Suprapubic skin (tissue), 4 donors: ENCODE results near the gene ANKRD17. TPM values are rescaled to one million over a fixed set of nuclear protein-coding genes. Genes with fewer than 3 reads are reported as not detected.

Experiments used
- DNase-seq, 2 donors: peaks; one replicate each; pipeline ENCODE4 v3.0.0-alpha.2; 2019; ENCODE audit warnings: low spot score in 2 of 2
- H3K27ac ChIP-seq: fragments of 200-600 bp; sonication (generic); one replicate; pipeline ENCODE4 v1.5.1; 2019
- H3K27me3 ChIP-seq: fragments of 200-600 bp; sonication (generic); one replicate; pipeline ENCODE4 v1.5.1; 2019
- H3K36me3 ChIP-seq: fragments of 200-600 bp; sonication (generic); one replicate; pipeline ENCODE4 v1.5.1; 2019
- H3K4me1 ChIP-seq: fragments of 200-600 bp; sonication (generic); one replicate; pipeline ENCODE4 v1.5.1; 2019
- H3K4me3 ChIP-seq: fragments of 200-600 bp; sonication (generic); one replicate; pipeline ENCODE4 v1.5.1; 2019; ENCODE audit warnings: mild to moderate bottlenecking
- H3K9me3 ChIP-seq: fragments of 200-600 bp; sonication (generic); one replicate; pipeline ENCODE4 v1.5.1; 2019
- EP300 ChIP-seq: sonication (generic); formaldehyde crosslinking; IDR thresholded peaks from one replicate; pipeline ENCODE4 v1.6.1; 2017; ENCODE audit warnings: antibody characterized with exemption
- POLR2A ChIP-seq, 2 donors: fragments of 450-650 bp; IDR thresholded peaks; one replicate each; pipeline ENCODE4 v1.6.1; 2017; ENCODE audit warnings: antibody characterized with exemption in 2 of 2, mild to moderate bottlenecking in 2 of 2, moderate library complexity in 2 of 2
- POLR2AphosphoS5 ChIP-seq, 3 donors: sonication (generic); formaldehyde crosslinking; IDR thresholded peaks; one replicate each; pipeline ENCODE4 v1.6.1; 2017; ENCODE audit warnings: antibody characterized with exemption in 3 of 3
- WGBS: methylation state at CpG from one replicate; pipeline ENCODE4 v1.1.5; 2018; 5-methylcytosine and 5-hydroxymethylcytosine counted together
- total RNA-seq, 4 donors: library from RNA; depleted of rRNA; stranded (reverse); fragments of >200 nt; gene quantifications; one replicate each; pipeline ENCODE4 v1.1.0, GENCODE V29; 2016
- TF ChIP-seq, protein P1 (sequence below), 2 donors: fragments of 200-600 bp in 1 of 2; fragments of 450-650 bp in 1 of 2; sonication (generic) in 1 of 2; IDR thresholded peaks; one replicate each; pipeline ENCODE4 v1.5.1; 2016 to 2019; ENCODE audit warnings: antibody characterized with exemption in 2 of 2, mild to moderate bottlenecking in 1 of 2, moderate library complexity in 1 of 2

ANKRD17 gene
- total RNA-seq, 4 donors from 2014 or later, result 68.2 to 80.2 (median 71.1) TPM

DNA sequence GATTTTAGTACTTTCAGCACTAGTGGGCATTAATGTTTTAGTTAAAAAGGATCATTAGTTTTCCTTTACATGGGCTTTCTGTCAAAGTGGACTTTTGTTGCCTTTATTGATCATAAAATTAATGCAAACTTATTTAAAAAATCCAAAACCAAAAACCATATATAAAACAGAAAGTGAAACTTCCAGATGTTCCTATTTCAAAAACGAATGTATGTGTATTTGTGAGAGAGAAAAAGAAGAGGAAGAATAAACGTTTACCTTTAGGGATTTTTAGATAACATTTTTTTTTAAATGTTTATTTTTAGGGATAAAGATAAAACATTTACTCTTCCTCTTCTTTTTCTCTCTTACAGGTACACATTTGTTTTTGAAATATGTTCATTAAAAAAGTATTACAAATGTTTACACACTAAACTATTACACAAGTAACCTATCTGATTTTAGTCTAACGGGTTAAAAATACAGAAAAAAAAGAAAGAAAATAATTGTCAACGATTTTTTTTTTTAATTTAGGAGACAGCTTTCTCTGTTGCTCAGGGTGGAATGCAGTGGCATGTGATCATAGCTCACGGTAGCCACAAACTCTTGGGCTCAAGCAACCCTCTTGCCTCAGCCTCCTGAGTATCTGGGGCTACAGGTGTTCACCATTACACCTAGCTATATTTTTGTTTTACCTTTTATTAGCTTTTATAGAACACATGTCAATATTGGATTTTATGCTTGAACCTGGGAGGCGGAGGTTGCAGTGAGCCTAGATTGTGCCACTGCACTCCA, 172.3 kb downstream of the ANKRD17 start:
- Histone ChIP-seq H3K4me1 (peaks cover 2% of the 10 kb centered on the region), H3K27me3 (no peaks in the 10 kb centered on the region), H3K4me3 (no peak overlapping the region), H3K9me3 (no peaks in the 10 kb centered on the region), H3K27ac (no peak overlapping the region), H3K36me3 (peaks cover 46% of the 10 kb centered on the region)
- no peak for DNase-seq
- TF ChIP-seq EP300, result no peak
- TF ChIP-seq POLR2AphosphoS5 (IDR thresholded peaks at IDR 0.05), result no peak
- TF ChIP-seq, protein P1, sequence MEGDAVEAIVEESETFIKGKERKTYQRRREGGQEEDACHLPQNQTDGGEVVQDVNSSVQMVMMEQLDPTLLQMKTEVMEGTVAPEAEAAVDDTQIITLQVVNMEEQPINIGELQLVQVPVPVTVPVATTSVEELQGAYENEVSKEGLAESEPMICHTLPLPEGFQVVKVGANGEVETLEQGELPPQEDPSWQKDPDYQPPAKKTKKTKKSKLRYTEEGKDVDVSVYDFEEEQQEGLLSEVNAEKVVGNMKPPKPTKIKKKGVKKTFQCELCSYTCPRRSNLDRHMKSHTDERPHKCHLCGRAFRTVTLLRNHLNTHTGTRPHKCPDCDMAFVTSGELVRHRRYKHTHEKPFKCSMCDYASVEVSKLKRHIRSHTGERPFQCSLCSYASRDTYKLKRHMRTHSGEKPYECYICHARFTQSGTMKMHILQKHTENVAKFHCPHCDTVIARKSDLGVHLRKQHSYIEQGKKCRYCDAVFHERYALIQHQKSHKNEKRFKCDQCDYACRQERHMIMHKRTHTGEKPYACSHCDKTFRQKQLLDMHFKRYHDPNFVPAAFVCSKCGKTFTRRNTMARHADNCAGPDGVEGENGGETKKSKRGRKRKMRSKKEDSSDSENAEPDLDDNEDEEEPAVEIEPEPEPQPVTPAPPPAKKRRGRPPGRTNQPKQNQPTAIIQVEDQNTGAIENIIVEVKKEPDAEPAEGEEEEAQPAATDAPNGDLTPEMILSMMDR (IDR thresholded peaks at IDR 0.05), result no peak
- no peak for TF ChIP-seq POLR2A (IDR thresholded peaks at IDR 0.05)
- WGBS, result 52% methylated on average over 6 of the region's 6 CpGs

GRCh38 chr4:73080789-73081188, 177.8 kb downstream of the ANKRD17 start:
- Histone ChIP-seq H3K4me3 (no peak overlapping the region), H3K36me3 (peaks cover 61% of the 10 kb centered on the region)

DNA sequence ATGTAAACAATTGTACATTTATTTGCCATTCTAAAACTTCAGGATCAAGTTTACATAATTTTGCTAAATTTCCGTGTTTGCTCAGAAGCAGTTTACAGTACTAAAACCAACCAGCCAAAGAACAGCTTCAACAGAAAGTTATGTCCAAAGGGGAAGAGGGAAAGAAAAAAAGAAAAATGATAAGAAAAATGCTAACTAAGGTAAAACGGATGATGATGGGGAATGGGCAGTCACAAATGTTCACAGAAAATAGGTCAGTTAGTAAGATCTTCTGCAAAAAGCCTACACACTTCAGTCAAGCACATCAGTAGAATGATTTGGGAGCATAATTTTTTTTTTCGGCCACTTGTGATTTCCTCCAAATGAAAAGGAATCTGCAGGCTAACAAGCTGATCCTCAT, 182.8 kb downstream of the ANKRD17 start:
- TF ChIP-seq POLR2AphosphoS5 (IDR thresholded peaks at IDR 0.05) (no peak), EP300 (no peak), POLR2A (IDR thresholded peaks at IDR 0.05) (no peak)
- TF ChIP-seq, protein P1 (IDR thresholded peaks at IDR 0.05), result no peak

More at GRCh38 chr4:73080789-73081188, 177.8 kb downstream of the ANKRD17 start:
- TF ChIP-seq POLR2AphosphoS5 (IDR thresholded peaks at IDR 0.05) (no peak), POLR2A (IDR thresholded peaks at IDR 0.05) (no peak), EP300 (no peak)
- TF ChIP-seq, protein P1 (IDR thresholded peaks at IDR 0.05), result no peak
- no peak for DNase-seq
- Histone ChIP-seq H3K27me3 (no peaks in the 10 kb centered on the region), H3K4me1 (no peaks in the 10 kb centered on the region), H3K27ac (no peak overlapping the region), H3K9me3 (no peaks in the 10 kb centered on the region)
- WGBS, result 70% methylated on average over 3 of the region's 3 CpGs

DNA sequence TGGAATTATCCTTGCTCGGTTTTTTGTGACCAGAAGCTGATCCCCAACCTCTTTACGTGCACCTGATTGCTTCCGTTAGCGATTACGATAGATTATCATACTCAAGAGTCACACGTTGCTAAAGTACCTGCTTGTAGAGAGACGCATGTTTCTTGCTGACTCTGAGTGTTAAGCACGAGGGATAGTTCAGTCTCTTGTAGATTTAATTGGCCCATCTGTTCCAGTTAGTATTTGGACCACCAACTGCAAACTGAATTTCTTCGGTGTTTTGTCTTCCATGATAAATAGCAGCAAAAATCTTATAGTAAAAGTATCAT, 188.6 kb downstream of the ANKRD17 start:
- H3K4me3 ChIP-seq, result peak overlapping the region; percentile 75
- peak overlapping the region; percentile 96 for H3K27ac ChIP-seq
- H3K4me1 ChIP-seq, result peaks cover 28% of the 10 kb centered on the region
- no peak for DNase-seq
- no peaks in the 10 kb centered on the region for H3K27me3 ChIP-seq
- H3K9me3 ChIP-seq, result no peaks in the 10 kb centered on the region
- TF ChIP-seq EP300 (no peak), POLR2AphosphoS5 (IDR thresholded peaks at IDR 0.05) (no peak), POLR2A (IDR thresholded peaks at IDR 0.05) (no peak)
- TF ChIP-seq, protein P1 (IDR thresholded peaks at IDR 0.05), result no peak
- WGBS, result 7% methylated on average over 9 of the region's 9 CpGs
- peaks cover 4% of the 10 kb centered on the region for H3K36me3 ChIP-seq

More for the DNA sequence above, 182.8 kb downstream of the ANKRD17 start:
- peaks cover 48% of the 10 kb centered on the region for H3K36me3 ChIP-seq
- H3K27ac ChIP-seq, result no peak overlapping the region
- WGBS, result 89% methylated on average over 3 of the region's 3 CpGs
- no peak overlapping the region for H3K4me3 ChIP-seq
- no peak for DNase-seq
- H3K4me1 ChIP-seq, result no peaks in the 10 kb centered on the region
- H3K9me3 ChIP-seq, result no peaks in the 10 kb centered on the region
- H3K27me3 ChIP-seq, result no peaks in the 10 kb centered on the region

DNA sequence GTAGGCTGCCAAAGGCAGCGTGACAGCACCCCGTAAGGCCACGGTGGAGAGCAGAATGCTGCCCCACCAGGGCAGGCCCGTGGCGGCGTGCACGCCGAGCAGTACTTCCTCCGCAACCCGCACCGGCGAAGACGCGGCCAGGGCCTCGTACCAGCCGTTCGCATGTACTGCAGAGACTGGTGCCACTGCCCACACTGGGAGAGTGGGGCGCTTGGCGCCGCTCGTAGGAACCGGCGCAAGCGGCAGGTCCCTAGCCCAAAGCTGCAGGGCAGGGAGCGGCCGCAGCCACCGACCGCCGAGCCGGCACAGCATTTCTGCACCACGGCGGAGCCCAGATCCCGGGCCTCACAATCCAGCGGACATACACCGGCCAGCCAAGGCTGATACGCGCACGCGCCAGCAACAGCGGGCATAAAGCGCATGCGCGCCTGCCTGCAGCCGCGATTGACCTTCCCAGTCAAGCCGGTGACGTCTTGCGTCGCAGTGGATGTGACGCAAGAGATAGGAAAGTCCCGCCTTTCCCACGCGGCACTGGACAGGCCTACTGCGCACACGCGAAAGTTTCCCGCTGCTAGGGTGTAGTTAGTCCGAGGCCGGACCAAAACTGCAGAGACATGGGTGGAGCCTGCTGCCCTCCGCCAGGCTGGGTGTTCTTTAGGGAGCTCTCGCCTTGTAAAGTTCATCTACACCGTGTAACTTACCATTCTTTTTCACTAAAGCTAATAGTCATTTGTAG, 189.1 kb downstream of the ANKRD17 start, which contains the start of gene COX18:
TSS of gene COX18 (minus strand) at position 379 of the 736 bp plus-strand sequence. CDS start at position 312, 67 bp downstream.
- Histone ChIP-seq H3K4me1 (peaks cover 28% of the 10 kb centered on the region), H3K36me3 (peaks cover under 1% of the 10 kb centered on the region), H3K27me3 (no peaks in the 10 kb centered on the region), H3K4me3 (peak within 1 kb of the TSS; percentile 75), H3K27ac (peak within 1 kb of the TSS; percentile 96), H3K9me3 (no peaks in the 10 kb centered on the region)
- TF ChIP-seq EP300 (no peak), POLR2AphosphoS5 (IDR thresholded peaks at IDR 0.05) (peak; percentile 44 to 90 (median 72)), POLR2A (IDR thresholded peaks at IDR 0.05) (peak; percentile 71 to 74)
- WGBS, result 0% methylated on average over 33 of the region's 62 CpGs
- peak; percentile 98 for DNase-seq
